ENCODE data around the gene DAPK1.

DAPK1 gene

GRCh38 chr9:87501806-87502205 lies 4.1 kb downstream of the DAPK1 start:
- no peak overlapping the region for H3K4me3 ChIP-seq (ENCODE audit: low read depth, low read length)
- in situ Hi-C loops (cut with HindIII; ENCODE audit: low sequenced_read_pairs): no loop called here
- DNase-seq (ENCODE audit: low read depth): no peak
- no peak for TF ChIP-seq CTCF (IDR thresholded peaks at IDR 0.05; ENCODE audit: low read depth, low read length, missing control alignments)

DNA sequence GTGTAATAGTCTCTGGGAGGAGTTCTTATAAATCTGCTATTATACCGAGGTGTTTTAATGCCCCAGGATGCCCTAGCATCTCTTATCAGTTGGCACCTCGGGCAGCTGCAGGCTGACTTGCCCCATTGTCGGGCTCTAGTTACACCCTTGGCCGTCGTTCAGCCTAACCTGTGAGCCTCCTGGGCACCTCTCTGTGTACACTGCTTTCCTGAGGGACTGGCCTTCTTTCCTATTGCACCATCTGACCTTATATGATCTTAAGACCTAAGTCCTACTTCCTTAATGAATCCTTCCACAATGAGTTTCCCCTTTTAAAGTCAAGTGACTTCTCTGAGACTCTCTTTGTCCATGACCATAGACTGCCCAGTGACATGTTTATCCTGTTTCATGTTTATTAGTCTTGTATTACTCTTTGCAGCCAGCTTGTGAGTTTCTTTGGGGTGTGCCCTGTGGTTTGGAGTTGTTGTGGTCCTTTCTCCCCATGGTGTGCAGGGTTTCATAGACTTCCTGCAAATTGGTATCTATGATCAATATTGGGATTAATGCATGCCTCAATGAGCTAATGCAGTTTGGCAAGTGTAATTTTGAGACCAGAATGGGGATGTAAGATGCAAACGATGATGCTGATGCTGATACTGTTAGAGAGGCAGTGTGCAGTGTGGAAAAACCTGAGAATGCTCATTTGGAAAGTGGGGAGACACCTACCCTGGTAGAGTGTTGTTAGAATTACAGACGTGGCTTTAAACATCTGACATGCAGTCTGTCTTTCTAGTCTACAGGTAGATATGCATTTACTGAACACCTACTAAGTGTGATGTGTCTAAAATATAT lies 4.9 kb downstream of the DAPK1 start:
- in situ Hi-C loops (cut with HindIII; ENCODE audit: low sequenced_read_pairs): no loop called here
- H3K4me3 ChIP-seq (ENCODE audit: low read depth, low read length): no peak overlapping the region
- no peak for DNase-seq (ENCODE audit: low read depth)
- TF ChIP-seq CTCF (IDR thresholded peaks at IDR 0.05; ENCODE audit: low read depth, low read length, missing control alignments): no peak

DNA sequence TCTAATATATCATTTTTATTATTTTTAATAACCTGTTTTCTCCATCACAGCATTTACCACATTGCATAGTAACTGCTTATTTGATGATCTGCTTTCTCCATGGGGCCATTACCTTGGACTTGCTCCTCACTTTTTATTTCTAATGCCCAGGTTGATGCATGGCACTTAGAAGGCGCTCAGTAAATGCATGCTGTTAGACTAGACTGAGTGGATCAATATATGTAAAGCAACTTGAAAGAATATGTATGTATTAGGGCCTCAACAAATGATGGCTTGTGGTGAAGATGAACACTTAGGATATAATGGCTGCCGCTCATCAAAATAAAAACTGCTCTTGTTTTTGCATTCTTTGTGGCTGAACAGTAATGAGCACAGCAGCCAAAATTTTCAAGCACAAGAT lies 5.8 kb downstream of the DAPK1 start:
- in situ Hi-C loops (cut with HindIII; ENCODE audit: low sequenced_read_pairs): no loop called here
- H3K4me3 ChIP-seq (ENCODE audit: low read depth, low read length): no peak overlapping the region
- no peak for DNase-seq (ENCODE audit: low read depth)
- no peak for TF ChIP-seq CTCF (IDR thresholded peaks at IDR 0.05; ENCODE audit: low read depth, low read length, missing control alignments)

DNA sequence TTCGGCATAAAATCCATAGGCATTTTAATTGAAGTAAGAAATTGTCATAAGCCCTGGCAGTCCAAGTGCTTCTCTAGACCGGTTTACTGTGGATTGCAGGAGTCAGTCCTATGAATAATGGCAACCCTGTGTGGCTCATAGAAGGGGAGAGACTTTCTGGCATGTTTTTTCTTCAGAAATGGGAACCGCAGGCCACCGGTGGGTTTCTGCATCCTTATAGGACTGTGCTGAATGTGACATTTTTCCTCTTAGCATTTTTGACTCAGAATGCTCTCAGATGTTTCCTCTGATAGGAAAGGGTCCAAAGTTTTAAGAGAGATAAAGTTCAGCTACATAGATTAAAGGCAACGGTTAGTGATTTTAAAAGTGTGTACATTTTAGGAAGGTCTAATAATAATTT lies 6.3 kb downstream of the DAPK1 start:
- in situ Hi-C loops (cut with HindIII; ENCODE audit: low sequenced_read_pairs): no loop called here
- TF ChIP-seq CTCF (IDR thresholded peaks at IDR 0.05; ENCODE audit: low read depth, low read length, missing control alignments): no peak
- no peak for DNase-seq (ENCODE audit: low read depth)
- no peak overlapping the region for H3K4me3 ChIP-seq (ENCODE audit: low read depth, low read length)

DNA sequence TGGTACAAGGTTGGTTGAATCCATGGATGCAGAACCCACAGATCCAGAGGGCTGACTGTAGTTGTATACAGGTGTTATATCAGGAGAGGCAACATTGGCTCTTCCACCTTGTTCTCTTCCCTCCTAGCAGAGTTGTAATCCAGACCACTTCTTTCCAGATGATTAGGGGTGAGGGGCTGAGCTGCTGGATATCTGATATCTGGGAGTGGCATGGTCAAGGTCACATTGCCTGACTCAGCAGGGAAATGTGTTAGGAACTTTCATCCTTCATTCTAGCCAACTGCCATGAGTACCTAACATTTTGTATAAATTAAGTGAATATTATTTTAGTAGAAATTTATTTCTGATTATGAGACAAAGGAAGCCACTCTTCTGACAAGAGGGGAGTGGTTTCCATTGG lies 7.3 kb downstream of the DAPK1 start:
- TF ChIP-seq CTCF (IDR thresholded peaks at IDR 0.05; ENCODE audit: low read depth, low read length, missing control alignments): no peak
- H3K4me3 ChIP-seq (ENCODE audit: low read depth, low read length): no peak overlapping the region
- in situ Hi-C loops (cut with HindIII; ENCODE audit: low sequenced_read_pairs): no loop called here
- no peak for DNase-seq (ENCODE audit: low read depth)

GRCh38 chr9:87505869-87506678 lies 8.4 kb downstream of the DAPK1 start:
- TF ChIP-seq CTCF (IDR thresholded peaks at IDR 0.05; ENCODE audit: low read depth, low read length, missing control alignments): no peak
- no peak for DNase-seq (ENCODE audit: low read depth)
- in situ Hi-C loops (cut with HindIII; ENCODE audit: low sequenced_read_pairs): no loop called here
- H3K4me3 ChIP-seq (ENCODE audit: low read depth, low read length): no peak overlapping the region
